CD4-positive, alpha-beta T cell treated with Interleukin-21 for 1 hour (primary cell): ENCODE measurements around the gene CYLD.

ENCODE experiments used
- DNase-seq: peaks from one replicate; pipeline ENCODE4 v3.0.0-alpha.2; 2020

CYLD gene

GRCh38 chr16:50711862-50712559 lies 29.9 kb upstream of the CYLD start:
- no peak for DNase-seq

GRCh38 chr16:50712560-50712898 lies 29.4 kb upstream of the CYLD start:
- no peak for DNase-seq

GRCh38 chr16:50712956-50713355 lies 28.9 kb upstream of the CYLD start:
- no peak for DNase-seq

- DNase-seq: no peak
These were observed 24.8 kb upstream of the CYLD start for GRCh38 chr16:50717091-50717490.

GRCh38 chr16:50717494-50717893 lies 24.4 kb upstream of the CYLD start:
- no peak for DNase-seq

- DNase-seq: no peak
These were observed 23.7 kb upstream of the CYLD start for GRCh38 chr16:50718061-50718760.

- no peak for DNase-seq
These were observed 23.0 kb upstream of the CYLD start for GRCh38 chr16:50718761-50719400.

- no peak for DNase-seq
These were observed 22.2 kb upstream of the CYLD start for GRCh38 chr16:50719401-50720337.

GRCh38 chr16:50721549-50722404 lies 20.1 kb upstream of the CYLD start:
- peak; percentile 54 for DNase-seq

GRCh38 chr16:50722405-50722737 lies 19.5 kb upstream of the CYLD start:
- no peak for DNase-seq

- DNase-seq: no peak
These were observed 18.9 kb upstream of the CYLD start for GRCh38 chr16:50722960-50723359.

- DNase-seq: no peak
These were observed 17.6 kb upstream of the CYLD start for GRCh38 chr16:50724306-50724705.

GRCh38 chr16:50731130-50731988 lies 10.5 kb upstream of the CYLD start:
- DNase-seq: no peak

GRCh38 chr16:50731989-50732832 lies 9.7 kb upstream of the CYLD start:
- no peak for DNase-seq

- no peak for DNase-seq
These were observed 8.4 kb upstream of the CYLD start for GRCh38 chr16:50733468-50733867.

- DNase-seq: no peak
These were observed 6.2 kb upstream of the CYLD start for GRCh38 chr16:50735629-50736122.

- DNase-seq: no peak
These were observed 5.4 kb upstream of the CYLD start for GRCh38 chr16:50736448-50736847.

GRCh38 chr16:50737420-50737959 lies 4.4 kb upstream of the CYLD start:
- DNase-seq: no peak

GRCh38 chr16:50739031-50739430 lies 2.9 kb upstream of the CYLD start:
- DNase-seq: no peak

GRCh38 chr16:50740736-50741135 lies 1.1 kb upstream of the CYLD start:
- DNase-seq: no peak
